ENCODE data around the gene DYTN.

The DYTN gene, protein sequence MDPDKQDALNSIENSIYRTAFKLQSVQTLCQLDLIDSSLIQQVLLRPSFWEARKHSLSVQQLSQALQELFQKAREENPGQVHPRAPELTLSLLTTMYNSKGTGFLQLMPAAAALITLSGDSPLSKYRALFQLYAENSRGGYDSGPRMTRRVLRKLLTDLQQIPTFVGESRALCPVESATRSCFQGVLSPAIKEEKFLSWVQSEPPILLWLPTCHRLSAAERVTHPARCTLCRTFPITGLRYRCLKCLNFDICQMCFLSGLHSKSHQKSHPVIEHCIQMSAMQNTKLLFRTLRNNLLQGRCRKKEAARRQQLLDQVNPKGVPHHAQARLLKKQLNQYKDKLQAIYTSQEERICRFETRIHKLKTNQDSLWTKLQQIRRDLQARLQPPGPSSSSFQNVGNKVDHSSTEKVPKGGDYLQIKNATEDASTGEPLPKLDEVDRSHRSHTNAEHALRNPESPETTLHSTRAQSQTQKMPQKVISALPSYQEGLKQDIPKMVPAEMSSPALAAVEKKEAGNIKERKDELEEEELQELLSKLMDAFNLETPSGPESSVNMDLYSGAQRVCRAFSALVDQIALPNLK

DNA sequence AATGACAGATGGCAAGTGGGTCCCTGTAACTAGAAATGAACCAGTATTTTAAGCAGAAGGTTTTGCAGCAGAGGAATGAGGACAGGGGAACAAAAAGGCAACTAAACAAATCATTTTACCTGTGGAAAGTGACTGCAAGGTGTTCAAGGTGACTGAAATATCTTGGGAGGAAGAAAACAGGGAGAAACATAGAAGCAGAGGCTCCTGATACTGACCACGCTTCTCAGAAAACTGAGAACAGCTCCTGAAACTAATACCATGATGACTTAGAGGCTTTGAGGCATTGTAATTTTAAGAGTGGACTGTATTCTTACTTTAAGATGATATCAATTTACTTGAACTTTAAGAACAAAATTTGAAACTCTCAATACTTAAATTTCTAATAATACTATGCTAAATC, at the start of gene DYTN:
Gene DYTN, minus strand, starts transcription at position 101 of the 400 bp plus-strand sequence. CDS start 117 bp downstream, outside the sequence.
- no peaks in the 10 kb centered on the region for H4K20me1 ChIP-seq (ENCODE audit: insufficient read depth, low read length, poor library complexity, severe bottlenecking)
- no peaks in the 10 kb centered on the region for H3K79me2 ChIP-seq (ENCODE audit: insufficient read depth, low read length)
- no peaks in the 10 kb centered on the region for H3F3A ChIP-seq (ENCODE audit: low read depth)
- H3K9ac ChIP-seq (ENCODE audit: low read depth, low read length, poor library complexity, severe bottlenecking) = no peak within 1 kb of the TSS
- no peaks in the 10 kb centered on the region for H3K9me3 ChIP-seq (ENCODE audit: insufficient read depth, low read depth, low read length)
- TF ChIP-seq, protein P1, sequence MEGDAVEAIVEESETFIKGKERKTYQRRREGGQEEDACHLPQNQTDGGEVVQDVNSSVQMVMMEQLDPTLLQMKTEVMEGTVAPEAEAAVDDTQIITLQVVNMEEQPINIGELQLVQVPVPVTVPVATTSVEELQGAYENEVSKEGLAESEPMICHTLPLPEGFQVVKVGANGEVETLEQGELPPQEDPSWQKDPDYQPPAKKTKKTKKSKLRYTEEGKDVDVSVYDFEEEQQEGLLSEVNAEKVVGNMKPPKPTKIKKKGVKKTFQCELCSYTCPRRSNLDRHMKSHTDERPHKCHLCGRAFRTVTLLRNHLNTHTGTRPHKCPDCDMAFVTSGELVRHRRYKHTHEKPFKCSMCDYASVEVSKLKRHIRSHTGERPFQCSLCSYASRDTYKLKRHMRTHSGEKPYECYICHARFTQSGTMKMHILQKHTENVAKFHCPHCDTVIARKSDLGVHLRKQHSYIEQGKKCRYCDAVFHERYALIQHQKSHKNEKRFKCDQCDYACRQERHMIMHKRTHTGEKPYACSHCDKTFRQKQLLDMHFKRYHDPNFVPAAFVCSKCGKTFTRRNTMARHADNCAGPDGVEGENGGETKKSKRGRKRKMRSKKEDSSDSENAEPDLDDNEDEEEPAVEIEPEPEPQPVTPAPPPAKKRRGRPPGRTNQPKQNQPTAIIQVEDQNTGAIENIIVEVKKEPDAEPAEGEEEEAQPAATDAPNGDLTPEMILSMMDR (conservative IDR thresholded peaks at IDR 0.05; ENCODE audit: low read length) = no peak
- no peak for TF ChIP-seq EZH2phosphoT487 (IDR thresholded peaks at IDR 0.05; ENCODE audit: borderline replicate concordance)
- no peaks in the 10 kb centered on the region for H3K27me3 ChIP-seq (ENCODE audit: insufficient read depth, low read length, poor library complexity, severe bottlenecking)
- no peaks in the 10 kb centered on the region for H3K9me2 ChIP-seq (replicated peaks; ENCODE audit: low read depth, low read length)
- no peak within 1 kb of the TSS for H3K4me3 ChIP-seq (ENCODE audit: low read length, poor library complexity, severe bottlenecking)
- no peak within 1 kb of the TSS for H3K4me2 ChIP-seq (ENCODE audit: low read depth, low read length, poor library complexity, severe bottlenecking)
- peaks cover 4% of the 10 kb centered on the region for H3K4me1 ChIP-seq (ENCODE audit: insufficient read depth, low read length, poor library complexity, severe bottlenecking)
- H3K36me3 ChIP-seq (ENCODE audit: insufficient read depth, low read length) = no peaks in the 10 kb centered on the region
- no peak within 1 kb of the TSS for H2AFZ ChIP-seq (ENCODE audit: low read length)

DNA sequence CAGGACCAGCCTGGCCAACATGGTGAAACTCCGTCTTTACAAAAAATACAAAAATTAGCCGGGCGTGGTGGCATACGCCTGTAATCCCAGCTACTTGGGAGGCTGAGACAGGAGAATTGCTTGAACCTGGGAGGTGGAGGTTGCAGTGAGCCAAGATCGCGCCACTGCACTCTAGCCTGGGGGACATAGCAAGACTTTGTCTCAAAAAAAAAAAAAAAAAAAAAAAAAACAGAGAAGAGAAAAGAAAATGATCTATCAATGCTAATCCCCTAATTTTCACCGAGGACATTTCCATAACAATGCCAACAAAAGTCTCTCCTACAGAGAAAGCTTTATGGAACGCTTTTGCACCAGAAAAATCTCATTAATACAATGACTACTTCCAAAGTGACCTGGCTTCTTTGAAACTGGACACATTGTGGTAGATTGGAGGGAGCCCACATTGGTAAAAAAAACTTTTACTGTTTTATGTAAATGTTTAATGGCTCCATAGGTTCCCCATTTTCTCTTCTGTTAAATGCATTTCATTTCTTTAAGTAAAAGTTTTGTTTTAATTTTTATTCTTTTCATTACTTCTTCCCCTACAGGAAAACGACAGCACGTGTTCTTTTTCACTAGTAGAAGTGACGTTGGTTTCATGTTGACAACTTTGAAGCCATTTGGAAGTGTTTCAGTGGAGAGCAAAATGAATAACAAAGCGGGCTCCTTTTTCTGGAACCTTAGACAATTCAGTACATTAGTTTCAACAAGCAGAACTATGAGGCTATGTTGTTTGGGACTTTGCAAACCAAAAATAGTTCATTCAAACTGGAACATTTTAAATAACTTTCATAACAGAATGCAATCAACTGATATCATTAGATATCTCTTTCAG, 48.1 kb upstream of the DYTN start:
- Histone ChIP-seq H3K9ac (ENCODE audit: low read depth, low read length, poor library complexity, severe bottlenecking) (peak overlapping the region; percentile 77), H3K4me1 (ENCODE audit: insufficient read depth, low read length, poor library complexity, severe bottlenecking) (peaks cover 33% of the 10 kb centered on the region), H3K27me3 (ENCODE audit: insufficient read depth, low read length, poor library complexity, severe bottlenecking) (peaks cover 18% of the 10 kb centered on the region), H3K4me3 (ENCODE audit: low read length, poor library complexity, severe bottlenecking) (peak overlapping the region; percentile 86), H3K9me2 (replicated peaks; ENCODE audit: low read depth, low read length) (no peaks in the 10 kb centered on the region), H3K4me2 (ENCODE audit: low read depth, low read length, poor library complexity, severe bottlenecking) (peak overlapping the region; percentile 79), H3K9me3 (ENCODE audit: insufficient read depth, low read depth, low read length) (no peaks in the 10 kb centered on the region), H3K79me2 (ENCODE audit: insufficient read depth, low read length) (peaks cover 29% of the 10 kb centered on the region), H3K36me3 (ENCODE audit: insufficient read depth, low read length) (no peaks in the 10 kb centered on the region), H4K20me1 (ENCODE audit: insufficient read depth, low read length, poor library complexity, severe bottlenecking) (no peaks in the 10 kb centered on the region), H3F3A (ENCODE audit: low read depth) (no peaks in the 10 kb centered on the region), H2AFZ (ENCODE audit: low read length) (no peak overlapping the region)
- TF ChIP-seq EZH2phosphoT487 (IDR thresholded peaks at IDR 0.05; ENCODE audit: borderline replicate concordance) = no peak
- TF ChIP-seq, protein P1 (conservative IDR thresholded peaks at IDR 0.05; ENCODE audit: low read length) = no peak

DNA sequence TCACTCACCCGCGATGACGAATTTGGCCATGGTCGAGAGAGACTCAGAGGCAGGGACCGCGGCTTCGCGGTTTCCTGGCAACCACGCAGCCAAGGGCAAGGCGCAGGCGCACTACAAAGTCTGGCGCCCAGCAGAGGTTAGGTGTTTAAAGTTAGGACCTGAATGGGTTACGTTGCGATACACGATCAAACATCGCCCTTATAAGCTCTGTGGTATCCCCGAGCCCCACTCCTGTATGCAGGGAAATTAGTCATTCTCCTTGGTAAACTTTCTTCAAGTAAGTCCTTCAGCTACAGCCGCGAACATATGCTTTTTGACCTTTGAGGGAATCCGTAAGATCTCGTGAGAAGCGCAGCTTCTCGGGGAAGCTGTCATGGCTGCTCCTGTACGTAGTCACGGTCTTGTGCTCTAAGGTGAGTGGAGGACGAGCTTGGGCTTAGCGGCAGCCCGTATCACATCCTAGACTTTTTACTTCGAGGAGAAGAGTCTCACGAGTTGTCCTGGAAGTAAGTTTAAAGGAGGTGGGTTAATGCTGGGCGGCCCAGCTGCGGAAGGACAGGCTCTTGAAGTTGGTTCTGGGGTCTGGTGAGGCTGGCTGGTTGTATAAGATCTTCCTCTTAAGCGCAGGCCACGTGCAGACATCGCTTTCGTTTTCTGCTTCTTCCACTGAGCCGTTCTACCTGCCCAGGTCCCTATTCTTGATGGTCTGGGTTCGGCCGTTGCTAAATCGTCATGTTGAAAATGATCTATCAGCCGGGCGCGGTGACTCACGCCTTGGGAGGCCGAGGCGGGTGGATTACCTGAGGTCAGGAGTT, 47.3 kb upstream of the DYTN start, which contains the start of the genes FASTKD2 and MDH1B:
Gene FASTKD2, plus strand, starts transcription at position 365 of the 815 bp plus-strand sequence. CDS start 1,088 bp downstream, outside the sequence.
Gene MDH1B, minus strand, starts transcription at position 87 of the 815 bp plus-strand sequence. Its CDS starts 57 bp downstream, at position 30.
- H2AFZ ChIP-seq (ENCODE audit: low read length) = peak within 1 kb of the TSS; percentile 99
- H3K79me2 ChIP-seq (ENCODE audit: insufficient read depth, low read length) = peaks cover 29% of the 10 kb centered on the region
- peak within 1 kb of the TSS; percentile 77 for H3K9ac ChIP-seq (ENCODE audit: low read depth, low read length, poor library complexity, severe bottlenecking)
- peaks cover 18% of the 10 kb centered on the region for H3K27me3 ChIP-seq (ENCODE audit: insufficient read depth, low read length, poor library complexity, severe bottlenecking)
- H3K36me3 ChIP-seq (ENCODE audit: insufficient read depth, low read length) = no peaks in the 10 kb centered on the region
- no peaks in the 10 kb centered on the region for H4K20me1 ChIP-seq (ENCODE audit: insufficient read depth, low read length, poor library complexity, severe bottlenecking)
- H3K9me2 ChIP-seq (replicated peaks; ENCODE audit: low read depth, low read length) = no peaks in the 10 kb centered on the region
- H3K9me3 ChIP-seq (ENCODE audit: insufficient read depth, low read depth, low read length) = no peaks in the 10 kb centered on the region
- H3K4me2 ChIP-seq (ENCODE audit: low read depth, low read length, poor library complexity, severe bottlenecking) = peak within 1 kb of the TSS; percentile 79
- H3F3A ChIP-seq (ENCODE audit: low read depth) = no peaks in the 10 kb centered on the region
- peak within 1 kb of the TSS; percentile 86 for H3K4me3 ChIP-seq (ENCODE audit: low read length, poor library complexity, severe bottlenecking)
- H3K4me1 ChIP-seq (ENCODE audit: insufficient read depth, low read length, poor library complexity, severe bottlenecking) = peaks cover 33% of the 10 kb centered on the region
- TF ChIP-seq, protein P1 (conservative IDR thresholded peaks at IDR 0.05; ENCODE audit: low read length) = no peak
- no peak for TF ChIP-seq EZH2phosphoT487 (IDR thresholded peaks at IDR 0.05; ENCODE audit: borderline replicate concordance)

Data from Loucy (cell line).